Gastroesophageal sphincter (tissue), 3 donors: ENCODE results near the gene SNX9.

Experiments
- CTCF ChIP-seq, 4 experiments: fragments of 200-600 bp in 2 of 4; fragments of 450-650 bp in 2 of 4; sonication (generic) in 1 of 4; IDR thresholded peaks; one replicate each; pipeline ENCODE4 v1.5.1; 2017 to 2019; ENCODE audit warnings: antibody characterized with exemption in 4 of 4, mild to moderate bottlenecking in 2 of 4, moderate library complexity in 2 of 4
- POLR2A ChIP-seq, 2 donors: fragments of 450-650 bp; IDR thresholded peaks; one replicate each; pipeline ENCODE4 v1.6.1; 2017; ENCODE audit warnings: antibody characterized with exemption in 2 of 2, mild to moderate bottlenecking in 2 of 2, moderate library complexity in 1 of 2

GRCh38 chr6:157778719-157779118, 44.3 kb upstream of the SNX9 start:
- TF ChIP-seq CTCF (IDR thresholded peaks at IDR 0.05): no peak
- no peak for TF ChIP-seq POLR2A (IDR thresholded peaks at IDR 0.05)
